Duodenal mucosa (tissue), 2 donors: Measurements from ENCODE around the gene DUXB.

Experiments
- H3K27ac ChIP-seq: one replicate; pipeline ENCODE4 v1.7.0; 2013; ENCODE audit warnings: low read depth, low read length
- H3K27me3 ChIP-seq, 2 donors: one replicate each; pipeline ENCODE4 v1.7.0; 2013; ENCODE audit warnings: low read length in 2 of 2, control low read depth in 1 of 2; ENCODE audit not compliant: insufficient read depth in 2 of 2, control insufficient read depth in 1 of 2
- H3K36me3 ChIP-seq, 2 donors: one replicate each; pipeline ENCODE4 v1.7.0; 2013; ENCODE audit warnings: low read length in 2 of 2, control low read depth in 1 of 2; ENCODE audit not compliant: insufficient read depth in 2 of 2, control insufficient read depth in 1 of 2
- H3K4me1 ChIP-seq, 2 donors: one replicate each; pipeline ENCODE4 v1.7.0; 2013; ENCODE audit warnings: low read length in 2 of 2, control low read depth in 1 of 2; ENCODE audit not compliant: insufficient read depth in 2 of 2, control insufficient read depth in 1 of 2
- H3K4me3 ChIP-seq, 2 donors: one replicate each; pipeline ENCODE4 v1.7.0; 2013; ENCODE audit warnings: low read length in 2 of 2, low read depth in 1 of 2
- H3K9ac ChIP-seq, 2 donors: one replicate each; pipeline ENCODE4 v1.7.0; 2013; ENCODE audit warnings: low read length in 2 of 2, low read depth in 1 of 2
- H3K9me3 ChIP-seq, 2 donors: one replicate each; pipeline ENCODE4 v1.7.0; 2013; ENCODE audit warnings: low read length in 2 of 2, control low read depth in 1 of 2; ENCODE audit not compliant: control insufficient read depth in 1 of 2

Gene DUXB

DNA sequence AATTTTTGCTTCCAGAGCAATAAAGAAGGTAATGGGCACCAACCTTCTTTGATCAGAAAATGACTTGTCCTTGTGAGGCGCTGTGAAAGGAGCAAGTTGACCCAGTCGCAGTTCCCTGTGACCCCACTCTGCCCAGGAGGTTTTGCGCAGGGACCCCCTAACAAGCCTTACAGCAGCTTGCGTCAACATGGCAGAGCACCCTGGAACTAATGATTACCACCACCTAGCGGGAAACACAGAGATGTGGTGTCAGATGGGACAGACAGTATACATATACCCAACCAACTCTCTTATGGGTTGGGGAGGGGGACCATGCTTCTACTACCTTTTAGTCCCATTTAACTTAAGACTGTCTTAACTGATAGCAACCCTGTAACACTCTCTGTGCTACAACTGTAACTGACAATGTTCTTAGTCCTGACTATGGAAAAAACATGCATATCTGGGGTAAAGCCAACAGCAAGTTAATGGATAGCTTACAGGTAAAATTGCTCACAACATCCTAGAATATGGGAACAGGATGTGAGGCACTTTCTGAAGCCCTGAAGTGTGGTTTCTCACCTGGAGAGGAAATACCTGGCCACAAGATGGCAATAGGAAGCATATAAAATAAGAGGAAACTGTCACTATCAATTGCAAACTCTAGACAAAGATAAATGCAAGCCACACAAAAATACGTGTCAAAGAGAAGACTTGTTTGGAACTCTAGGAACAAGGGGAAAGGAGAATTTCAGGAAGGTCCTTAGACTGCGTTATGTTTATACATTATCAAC lies 56.8 kb downstream of the DUXB start:
- H3K9ac ChIP-seq: no peak overlapping the region
- H3K4me3 ChIP-seq: no peak overlapping the region
- H3K4me1 ChIP-seq: peaks cover 18 to 23% of the 10 kb centered on the region in 2 donors
- H3K27ac ChIP-seq: no peak overlapping the region
- peaks cover 15 to 33% of the 10 kb centered on the region in 2 donors for H3K36me3 ChIP-seq
- no peaks in the 10 kb centered on the region for H3K9me3 ChIP-seq
- no peaks in the 10 kb centered on the region for H3K27me3 ChIP-seq
